ENCODE measurements around the gene TBC1D5.

TBC1D5 gene

GRCh38 chr3:17138246-17139039, 604.0 kb downstream of the TBC1D5 start:
- no peak for DNase-seq (ENCODE audit: low read depth)
- H3K4me3 ChIP-seq (ENCODE audit: control insufficient read depth, low read depth, low read length), result no peak overlapping the region
- TF ChIP-seq CTCF (IDR thresholded peaks at IDR 0.05; ENCODE audit: control insufficient read depth, insufficient read depth, low read depth, low read length, missing control alignments), result no peak

GRCh38 chr3:17137321-17137826, 605.1 kb downstream of the TBC1D5 start:
- DNase-seq (ENCODE audit: low read depth), result no peak
- no peak overlapping the region for H3K4me3 ChIP-seq (ENCODE audit: control insufficient read depth, low read depth, low read length)
- TF ChIP-seq CTCF (IDR thresholded peaks at IDR 0.05; ENCODE audit: control insufficient read depth, insufficient read depth, low read depth, low read length, missing control alignments), result no peak

- no peak for TF ChIP-seq CTCF (IDR thresholded peaks at IDR 0.05; ENCODE audit: control insufficient read depth, insufficient read depth, low read depth, low read length, missing control alignments)
- no peak for DNase-seq (ENCODE audit: low read depth)
- no peak overlapping the region for H3K4me3 ChIP-seq (ENCODE audit: control insufficient read depth, low read depth, low read length)
These were observed 606.2 kb downstream of the TBC1D5 start for GRCh38 chr3:17136136-17136721.

- DNase-seq (ENCODE audit: low read depth), result no peak
- no peak overlapping the region for H3K4me3 ChIP-seq (ENCODE audit: control insufficient read depth, low read depth, low read length)
- TF ChIP-seq CTCF (IDR thresholded peaks at IDR 0.05; ENCODE audit: control insufficient read depth, insufficient read depth, low read depth, low read length, missing control alignments), result no peak
These were observed 606.7 kb downstream of the TBC1D5 start for GRCh38 chr3:17135696-17136095.

GRCh38 chr3:17133632-17134545, 608.5 kb downstream of the TBC1D5 start:
- no peak for TF ChIP-seq CTCF (IDR thresholded peaks at IDR 0.05; ENCODE audit: control insufficient read depth, insufficient read depth, low read depth, low read length, missing control alignments)
- no peak overlapping the region for H3K4me3 ChIP-seq (ENCODE audit: control insufficient read depth, low read depth, low read length)
- DNase-seq (ENCODE audit: low read depth), result no peak

All from AG09309 (cell line).